Measurements from ENCODE around the gene ADCY3. TPM values are rescaled to one million over a fixed set of nuclear protein-coding genes. Genes with fewer than 3 reads are reported as not detected.

Gene ADCY3
- total RNA-seq, 1 donor from 2014 or later: 38.6 TPM

GRCh38 chr2:24875272-24875671 lies 44.8 kb downstream of the ADCY3 start:
- Mint-ChIP-seq H3K4me1 (no peaks in the 10 kb centered on the region), H3K27me3 (ENCODE audit: low read depth) (no peaks in the 10 kb centered on the region), H3K9me3 (no peaks in the 10 kb centered on the region), H3K36me3 (no peaks in the 10 kb centered on the region), H3K27ac (no peak overlapping the region), H3K4me3 (no peak overlapping the region)
- no peak for TF ChIP-seq CTCF (IDR thresholded peaks at IDR 0.05; ENCODE audit: unreplicated experiment)
- DNase-seq (ENCODE audit: low spot score in 2 of 2, unreplicated experiment in 2 of 2): no peak

GRCh38 chr2:24874035-24874434 lies 46.0 kb downstream of the ADCY3 start:
- H3K4me1 Mint-ChIP-seq: no peaks in the 10 kb centered on the region
- no peak for TF ChIP-seq CTCF (IDR thresholded peaks at IDR 0.05; ENCODE audit: unreplicated experiment)
- no peak overlapping the region for H3K27ac Mint-ChIP-seq
- H3K27me3 Mint-ChIP-seq (ENCODE audit: low read depth): no peaks in the 10 kb centered on the region
- no peak overlapping the region for H3K4me3 Mint-ChIP-seq
- H3K36me3 Mint-ChIP-seq: no peaks in the 10 kb centered on the region
- no peak for DNase-seq (ENCODE audit: low spot score in 2 of 2, unreplicated experiment in 2 of 2)
- no peaks in the 10 kb centered on the region for H3K9me3 Mint-ChIP-seq

- H3K4me3 Mint-ChIP-seq: no peak overlapping the region
- DNase-seq (ENCODE audit: low spot score in 2 of 2, unreplicated experiment in 2 of 2): no peak
- no peak for TF ChIP-seq CTCF (IDR thresholded peaks at IDR 0.05; ENCODE audit: unreplicated experiment)
- no peaks in the 10 kb centered on the region for H3K4me1 Mint-ChIP-seq
- no peak overlapping the region for H3K27ac Mint-ChIP-seq
- no peaks in the 10 kb centered on the region for H3K27me3 Mint-ChIP-seq (ENCODE audit: low read depth)
- no peaks in the 10 kb centered on the region for H3K9me3 Mint-ChIP-seq
- no peaks in the 10 kb centered on the region for H3K36me3 Mint-ChIP-seq
Observed at GRCh38 chr2:24873619-24874018, 46.4 kb downstream of the ADCY3 start.

GRCh38 chr2:24872344-24873115 lies 47.5 kb downstream of the ADCY3 start:
- no peak overlapping the region for H3K27ac Mint-ChIP-seq
- H3K27me3 Mint-ChIP-seq (ENCODE audit: low read depth): no peaks in the 10 kb centered on the region
- H3K4me3 Mint-ChIP-seq: no peak overlapping the region
- H3K4me1 Mint-ChIP-seq: no peaks in the 10 kb centered on the region
- TF ChIP-seq CTCF (IDR thresholded peaks at IDR 0.05; ENCODE audit: unreplicated experiment): no peak
- no peak for DNase-seq (ENCODE audit: low spot score in 2 of 2, unreplicated experiment in 2 of 2)
- H3K9me3 Mint-ChIP-seq: no peaks in the 10 kb centered on the region
- peaks cover under 1% of the 10 kb centered on the region for H3K36me3 Mint-ChIP-seq

GRCh38 chr2:24871852-24872333 lies 48.1 kb downstream of the ADCY3 start:
- TF ChIP-seq CTCF (IDR thresholded peaks at IDR 0.05; ENCODE audit: unreplicated experiment): no peak
- Mint-ChIP-seq H3K4me1 (peaks cover under 1% of the 10 kb centered on the region), H3K27ac (no peak overlapping the region), H3K36me3 (peaks cover 4% of the 10 kb centered on the region), H3K9me3 (peaks cover 1% of the 10 kb centered on the region), H3K4me3 (no peak overlapping the region), H3K27me3 (ENCODE audit: low read depth) (no peaks in the 10 kb centered on the region)
- no peak for DNase-seq (ENCODE audit: low spot score in 2 of 2, unreplicated experiment in 2 of 2)
